AG08396 (cell line): ENCODE results near the gene SULT1C2.
"Not testable (repeated sequence)": the region's sequence is repeated elsewhere in the genome, so short reads cannot be mapped to it uniquely, and the experiment has no call there.

ENCODE experiments used
- DNase-seq: peaks from one replicate; pipeline ENCODE4 v3.0.0; 2012; ENCODE audit warnings: low spot score, mixed read lengths

Gene SULT1C2

GRCh38 chr2:108351889-108352288 lies 63.2 kb downstream of the SULT1C2 start:
- no peak for DNase-seq

- no peak for DNase-seq
Measured at GRCh38 chr2:108354136-108354535, 65.4 kb downstream of the SULT1C2 start.

- no peak for DNase-seq
Measured at GRCh38 chr2:108355906-108356734, 67.4 kb downstream of the SULT1C2 start.

- not testable (repeated sequence) for DNase-seq
Measured at GRCh38 chr2:108359336-108359735, 70.6 kb downstream of the SULT1C2 start.
